Thoracic aorta (tissue), 2 donors: ENCODE results near the gene NEDD8. TPM values are rescaled to one million over a fixed set of nuclear protein-coding genes. Genes with fewer than 3 reads are reported as not detected.

Experiments
- ATAC-seq: fragments of 150-250 bp; one replicate; pipeline ENCODE4 v1.8.0; 2017; ENCODE audit warnings: low read depth; ENCODE audit not compliant: insufficient number of reproducible peaks, low FRiP score
- DNase-seq: peaks from one replicate; pipeline ENCODE4 v3.0.0-alpha.2; 2020; ENCODE audit warnings: low spot score
- H3K27ac ChIP-seq, 2 donors: fragments of 200-600 bp; sonication (generic); 1 replicate in 1 of 2; 2 replicates in 1 of 2; pipeline ENCODE4 v1.5.1; 2016; ENCODE audit warnings: mild to moderate bottlenecking in 2 of 2, moderate library complexity in 2 of 2
- H3K27me3 ChIP-seq: fragments of 200-600 bp; sonication (generic); replicated peaks from 2 replicates; pipeline ENCODE4 v1.6.0; 2016; ENCODE audit warnings: mild to moderate bottlenecking; ENCODE audit not compliant: insufficient read depth
- H3K36me3 ChIP-seq: fragments of 200-600 bp; sonication (generic); one replicate; pipeline ENCODE4 v1.5.1; 2016
- H3K4me1 ChIP-seq, 2 donors: fragments of 200-600 bp; sonication (generic); 1 replicate in 1 of 2; 2 replicates in 1 of 2; pipeline versions ENCODE4 v1.5.1 to v1.6.0; 2016; ENCODE audit warnings: low read depth in 2 of 2, mild to moderate bottlenecking in 1 of 2; ENCODE audit not compliant: control insufficient read depth in 1 of 2
- H3K4me3 ChIP-seq: fragments of 200-600 bp; sonication (generic); 2 replicates; pipeline ENCODE4 v1.5.1; 2016; ENCODE audit warnings: mild to moderate bottlenecking
- H3K9me3 ChIP-seq: fragments of 200-600 bp; sonication (generic); 2 replicates; pipeline ENCODE4 v1.5.1; 2016
- CTCF ChIP-seq: fragments of 200-600 bp; sonication (generic); IDR thresholded peaks from one replicate; pipeline ENCODE4 v1.5.1; 2019; ENCODE audit warnings: antibody characterized with exemption
- total RNA-seq, 2 donors: library from RNA; depleted of rRNA; stranded (reverse); fragments of >200 nt; gene quantifications; one replicate each; pipeline versions ENCODE4 v1.1.0 to v1.2.3, GENCODE V29; 2016

The NEDD8 gene
- total RNA-seq, 2 donors from 2014 or later: 76.0 to 91.4 TPM

- DNase-seq (no peak), ATAC-seq (no peak)
- H3K27ac ChIP-seq: no peak overlapping the region
- H3K36me3 ChIP-seq: peaks cover 9% of the 10 kb centered on the region
- H3K9me3 ChIP-seq: no peaks in the 10 kb centered on the region
- no peak for TF ChIP-seq CTCF
- peaks cover 3 to 9% of the 10 kb centered on the region in 2 donors for H3K4me1 ChIP-seq
- no peaks in the 10 kb centered on the region for H3K27me3 ChIP-seq
- H3K4me3 ChIP-seq: no peak overlapping the region
Measured at GRCh38 chr14:24268225-24268624, 36.1 kb upstream of the NEDD8 start.

GRCh38 chr14:24267516-24267915, 35.3 kb upstream of the NEDD8 start:
- no peak for DNase-seq
- no peaks in the 10 kb centered on the region for H3K27me3 ChIP-seq
- H3K27ac ChIP-seq: no peak overlapping the region
- H3K36me3 ChIP-seq: peaks cover 9% of the 10 kb centered on the region
- TF ChIP-seq CTCF: no peak
- no peak for ATAC-seq
- H3K4me1 ChIP-seq: peaks cover 3 to 9% of the 10 kb centered on the region in 2 donors
- H3K4me3 ChIP-seq: no peak overlapping the region
- H3K9me3 ChIP-seq: no peaks in the 10 kb centered on the region

GRCh38 chr14:24266344-24267244, 34.4 kb upstream of the NEDD8 start:
- no peaks in the 10 kb centered on the region for H3K9me3 ChIP-seq
- peaks cover 0 to 4% of the 10 kb centered on the region in 2 donors for H3K4me1 ChIP-seq
- ATAC-seq (no peak), DNase-seq (no peak)
- H3K27me3 ChIP-seq: no peaks in the 10 kb centered on the region
- TF ChIP-seq CTCF: no peak
- no peak overlapping the region for H3K4me3 ChIP-seq
- H3K27ac ChIP-seq: no peak overlapping the region
- peaks cover 9% of the 10 kb centered on the region for H3K36me3 ChIP-seq

GRCh38 chr14:24264298-24264697, 32.1 kb upstream of the NEDD8 start:
- DNase-seq (no peak), ATAC-seq (no peak)
- no peak overlapping the region for H3K27ac ChIP-seq
- no peak for TF ChIP-seq CTCF
- no peak overlapping the region for H3K4me3 ChIP-seq
- H3K36me3 ChIP-seq: peaks cover 9% of the 10 kb centered on the region
- no peaks in the 10 kb centered on the region for H3K9me3 ChIP-seq
- H3K27me3 ChIP-seq: no peaks in the 10 kb centered on the region
- H3K4me1 ChIP-seq: peaks cover 0 to 3% of the 10 kb centered on the region in 2 donors

- Histone ChIP-seq H3K4me1 (peaks cover 0 to 7% of the 10 kb centered on the region in 2 donors), H3K9me3 (no peaks in the 10 kb centered on the region), H3K4me3 (no peak overlapping the region), H3K27me3 (no peaks in the 10 kb centered on the region), H3K36me3 (peaks cover 9% of the 10 kb centered on the region), H3K27ac (no peak overlapping the region)
- ATAC-seq: no peak
- no peak for DNase-seq
- TF ChIP-seq CTCF: no peak
Measured at GRCh38 chr14:24263848-24264247, 31.7 kb upstream of the NEDD8 start.
